WTC11 (cell line): ENCODE results near the gene D2HGDH.

ENCODE experiments used
- ATF3 ChIP-seq: sonication (generic); formaldehyde crosslinking; conservative IDR thresholded peaks from 2 replicates; pipeline ENCODE4 v1.8.1; 2022; ENCODE audit warnings: mild to moderate bottlenecking, missing genetic modification reagents
- E2F4 ChIP-seq: sonication (generic); formaldehyde crosslinking; IDR thresholded peaks from 2 replicates; pipeline ENCODE4 v1.8.1; 2022; ENCODE audit warnings: low read depth, mild to moderate bottlenecking, moderate library complexity, missing genetic modification reagents, borderline replicate concordance
- FOXP1 ChIP-seq: sonication (generic); formaldehyde crosslinking; IDR thresholded peaks from 2 replicates; pipeline ENCODE4 v1.8.0; 2022; ENCODE audit warnings: missing genetic modification reagents, mild to moderate bottlenecking, moderate library complexity, borderline replicate concordance
- NFATC4 ChIP-seq: fragments of 250-450 bp; sonication (Bioruptor Pico); IDR thresholded peaks from 2 replicates; pipeline ENCODE4 v1.9.0; 2021; ENCODE audit warnings: mild to moderate bottlenecking
- ZNF121 ChIP-seq: sonication (generic); formaldehyde crosslinking; IDR thresholded peaks from 2 replicates; pipeline ENCODE4 v1.8.0; 2023; ENCODE audit warnings: missing genetic modification reagents
- ZNF416 ChIP-seq: fragments of 250-450 bp; sonication (Bioruptor Pico); IDR thresholded peaks from 2 replicates; pipeline ENCODE4 v1.9.0; 2021; ENCODE audit warnings: mild to moderate bottlenecking, inconsistent platforms
- TF ChIP-seq, protein P1 (sequence below): fragments of 200-600 bp; IDR thresholded peaks from 2 replicates; pipeline ENCODE4 v1.8.0; 2022; ENCODE audit warnings: antibody characterized with exemption
- TF ChIP-seq, protein P2 (sequence below): sonication (generic); formaldehyde crosslinking; IDR thresholded peaks from 2 replicates; pipeline ENCODE4 v1.8.1; 2023; ENCODE audit warnings: mild to moderate bottlenecking, moderate library complexity, missing genetic modification reagents
- TF ChIP-seq, protein P3 (sequence below): sonication (generic); formaldehyde crosslinking; IDR thresholded peaks from 2 replicates; pipeline ENCODE4 v1.8.0; 2022; ENCODE audit warnings: mild to moderate bottlenecking, missing genetic modification reagents
- TF ChIP-seq, protein P4 (sequence below): fragments of 250-450 bp; sonication (Bioruptor Pico); IDR thresholded peaks from 2 replicates; pipeline ENCODE4 v1.8.0; 2021; ENCODE audit warnings: mild to moderate bottlenecking

- no peak for TF ChIP-seq ZNF121 (CRISPR knock-in tag)
- TF ChIP-seq, protein P1, sequence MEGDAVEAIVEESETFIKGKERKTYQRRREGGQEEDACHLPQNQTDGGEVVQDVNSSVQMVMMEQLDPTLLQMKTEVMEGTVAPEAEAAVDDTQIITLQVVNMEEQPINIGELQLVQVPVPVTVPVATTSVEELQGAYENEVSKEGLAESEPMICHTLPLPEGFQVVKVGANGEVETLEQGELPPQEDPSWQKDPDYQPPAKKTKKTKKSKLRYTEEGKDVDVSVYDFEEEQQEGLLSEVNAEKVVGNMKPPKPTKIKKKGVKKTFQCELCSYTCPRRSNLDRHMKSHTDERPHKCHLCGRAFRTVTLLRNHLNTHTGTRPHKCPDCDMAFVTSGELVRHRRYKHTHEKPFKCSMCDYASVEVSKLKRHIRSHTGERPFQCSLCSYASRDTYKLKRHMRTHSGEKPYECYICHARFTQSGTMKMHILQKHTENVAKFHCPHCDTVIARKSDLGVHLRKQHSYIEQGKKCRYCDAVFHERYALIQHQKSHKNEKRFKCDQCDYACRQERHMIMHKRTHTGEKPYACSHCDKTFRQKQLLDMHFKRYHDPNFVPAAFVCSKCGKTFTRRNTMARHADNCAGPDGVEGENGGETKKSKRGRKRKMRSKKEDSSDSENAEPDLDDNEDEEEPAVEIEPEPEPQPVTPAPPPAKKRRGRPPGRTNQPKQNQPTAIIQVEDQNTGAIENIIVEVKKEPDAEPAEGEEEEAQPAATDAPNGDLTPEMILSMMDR: no peak
- TF ChIP-seq, protein P2, sequence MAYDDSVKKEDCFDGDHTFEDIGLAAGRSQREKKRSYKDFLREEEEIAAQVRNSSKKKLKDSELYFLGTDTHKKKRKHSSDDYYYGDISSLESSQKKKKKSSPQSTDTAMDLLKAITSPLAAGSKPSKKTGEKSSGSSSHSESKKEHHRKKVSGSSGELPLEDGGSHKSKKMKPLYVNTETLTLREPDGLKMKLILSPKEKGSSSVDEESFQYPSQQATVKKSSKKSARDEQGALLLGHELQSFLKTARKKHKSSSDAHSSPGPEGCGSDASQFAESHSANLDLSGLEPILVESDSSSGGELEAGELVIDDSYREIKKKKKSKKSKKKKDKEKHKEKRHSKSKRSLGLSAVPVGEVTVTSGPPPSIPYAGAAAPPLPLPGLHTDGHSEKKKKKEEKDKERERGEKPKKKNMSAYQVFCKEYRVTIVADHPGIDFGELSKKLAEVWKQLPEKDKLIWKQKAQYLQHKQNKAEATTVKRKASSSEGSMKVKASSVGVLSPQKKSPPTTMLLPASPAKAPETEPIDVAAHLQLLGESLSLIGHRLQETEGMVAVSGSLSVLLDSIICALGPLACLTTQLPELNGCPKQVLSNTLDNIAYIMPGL: no peak
- TF ChIP-seq E2F4: no peak
- no peak for TF ChIP-seq ATF3 (CRISPR knock-in tag)
- TF ChIP-seq, protein P3, sequence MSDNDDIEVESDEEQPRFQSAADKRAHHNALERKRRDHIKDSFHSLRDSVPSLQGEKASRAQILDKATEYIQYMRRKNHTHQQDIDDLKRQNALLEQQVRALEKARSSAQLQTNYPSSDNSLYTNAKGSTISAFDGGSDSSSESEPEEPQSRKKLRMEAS (CRISPR knock-in tag): no peak
- TF ChIP-seq, protein P4, sequence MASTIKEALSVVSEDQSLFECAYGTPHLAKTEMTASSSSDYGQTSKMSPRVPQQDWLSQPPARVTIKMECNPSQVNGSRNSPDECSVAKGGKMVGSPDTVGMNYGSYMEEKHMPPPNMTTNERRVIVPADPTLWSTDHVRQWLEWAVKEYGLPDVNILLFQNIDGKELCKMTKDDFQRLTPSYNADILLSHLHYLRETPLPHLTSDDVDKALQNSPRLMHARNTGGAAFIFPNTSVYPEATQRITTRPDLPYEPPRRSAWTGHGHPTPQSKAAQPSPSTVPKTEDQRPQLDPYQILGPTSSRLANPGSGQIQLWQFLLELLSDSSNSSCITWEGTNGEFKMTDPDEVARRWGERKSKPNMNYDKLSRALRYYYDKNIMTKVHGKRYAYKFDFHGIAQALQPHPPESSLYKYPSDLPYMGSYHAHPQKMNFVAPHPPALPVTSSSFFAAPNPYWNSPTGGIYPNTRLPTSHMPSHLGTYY (CRISPR knock-in tag): no peak
- TF ChIP-seq FOXP1 (CRISPR knock-in tag): no peak
- no peak for TF ChIP-seq ZNF416 (CRISPR knock-in tag)
- TF ChIP-seq NFATC4 (CRISPR knock-in tag): no peak
Measured at GRCh38 chr2:241810307-241811200, 76.1 kb downstream of the D2HGDH start.
